Measurements from ENCODE around the gene FBXL20.
"Not testable (repeated sequence)": the region's sequence is repeated elsewhere in the genome, so short reads cannot be mapped to it uniquely, and the experiment has no call there.

FBXL20 gene, protein sequence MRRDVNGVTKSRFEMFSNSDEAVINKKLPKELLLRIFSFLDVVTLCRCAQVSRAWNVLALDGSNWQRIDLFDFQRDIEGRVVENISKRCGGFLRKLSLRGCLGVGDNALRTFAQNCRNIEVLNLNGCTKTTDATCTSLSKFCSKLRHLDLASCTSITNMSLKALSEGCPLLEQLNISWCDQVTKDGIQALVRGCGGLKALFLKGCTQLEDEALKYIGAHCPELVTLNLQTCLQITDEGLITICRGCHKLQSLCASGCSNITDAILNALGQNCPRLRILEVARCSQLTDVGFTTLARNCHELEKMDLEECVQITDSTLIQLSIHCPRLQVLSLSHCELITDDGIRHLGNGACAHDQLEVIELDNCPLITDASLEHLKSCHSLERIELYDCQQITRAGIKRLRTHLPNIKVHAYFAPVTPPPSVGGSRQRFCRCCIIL

DNA sequence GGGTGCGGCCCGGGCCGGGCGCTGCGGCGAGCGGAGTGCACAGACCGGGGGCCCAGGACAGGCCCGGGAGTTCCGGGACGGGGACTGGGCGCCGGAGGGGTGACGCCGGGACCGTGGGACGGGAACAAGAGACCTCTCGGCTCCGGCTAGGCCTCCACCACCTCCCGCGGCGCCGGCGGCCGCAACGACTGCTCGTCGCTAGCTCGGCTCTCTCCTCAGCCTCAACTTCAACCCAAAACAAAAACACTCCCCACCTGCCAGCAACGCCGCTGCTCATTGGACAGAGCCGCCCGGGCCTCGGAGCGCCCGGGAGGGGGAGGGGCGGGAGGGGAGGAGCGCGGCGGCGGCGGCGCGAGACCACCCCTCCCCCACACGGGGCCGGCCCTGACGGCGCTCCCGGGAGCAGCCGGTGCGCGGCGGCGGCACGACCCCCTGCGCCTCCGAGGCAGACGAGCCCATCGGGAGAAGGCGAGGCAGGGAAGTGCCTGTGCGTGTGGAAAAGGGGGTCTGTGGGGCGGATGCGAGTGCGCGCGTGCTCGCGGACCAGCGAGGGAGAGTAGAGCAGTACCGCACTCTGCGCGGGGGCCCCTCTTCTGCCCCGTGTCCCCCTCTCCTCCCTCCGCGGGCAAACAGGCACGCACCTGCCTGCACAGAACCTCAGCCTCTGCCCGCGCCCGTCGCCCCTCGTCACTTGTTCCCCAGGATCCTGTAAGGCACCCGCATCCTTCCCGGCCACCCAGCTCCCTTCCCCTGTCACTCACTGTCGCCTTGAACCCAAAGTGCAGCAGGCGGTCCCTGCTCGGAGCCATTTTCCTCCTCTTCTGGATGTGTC is at the start of gene FBXL20:
Gene FBXL20, minus strand, starts transcription at position 215 of the 832 bp plus-strand sequence. CDS start 224 bp downstream, outside the sequence.
- DNase-seq = peak; percentile 72

DNA sequence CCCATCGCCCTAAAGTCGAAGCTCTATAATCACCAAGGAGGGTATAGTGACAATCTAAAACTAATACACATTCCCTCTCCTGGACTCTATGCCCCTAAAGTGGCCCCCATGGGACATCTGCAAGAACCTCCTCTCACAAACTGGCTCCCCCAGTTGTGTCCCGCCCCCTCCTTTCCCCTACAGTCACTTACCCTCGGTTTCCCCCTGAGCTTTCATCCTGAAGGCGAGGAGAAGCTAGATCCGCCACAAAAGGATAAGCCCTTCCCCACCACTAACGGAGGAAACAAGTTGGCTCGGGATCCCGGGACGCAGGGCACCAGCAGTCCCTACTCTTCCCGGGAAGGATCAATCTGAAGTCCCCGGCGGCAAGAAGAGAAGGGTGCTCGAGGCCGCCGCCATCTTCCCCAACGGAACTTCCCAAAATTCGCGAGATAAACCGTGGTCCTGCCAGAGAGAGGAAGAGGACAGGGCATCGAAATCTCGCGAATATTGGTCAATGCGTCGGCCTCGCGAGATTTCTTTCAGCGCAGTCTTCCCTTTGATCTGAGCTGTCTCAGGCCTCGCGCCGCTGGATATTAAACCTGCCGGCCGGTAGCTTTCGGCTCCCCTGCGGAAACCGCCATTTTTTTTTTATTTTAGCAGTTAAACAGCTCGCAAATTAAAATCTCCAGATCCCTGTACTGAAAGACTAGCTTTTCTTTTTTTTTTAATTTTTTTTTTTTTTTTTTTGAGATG is 49.6 kb upstream of the FBXL20 start, which contains the start of gene MED1:
Gene MED1, minus strand, starts transcription at position 417 of the 735 bp plus-strand sequence. Its CDS starts 201 bp downstream, at position 216.
- DNase-seq = peak; percentile 14

DNA sequence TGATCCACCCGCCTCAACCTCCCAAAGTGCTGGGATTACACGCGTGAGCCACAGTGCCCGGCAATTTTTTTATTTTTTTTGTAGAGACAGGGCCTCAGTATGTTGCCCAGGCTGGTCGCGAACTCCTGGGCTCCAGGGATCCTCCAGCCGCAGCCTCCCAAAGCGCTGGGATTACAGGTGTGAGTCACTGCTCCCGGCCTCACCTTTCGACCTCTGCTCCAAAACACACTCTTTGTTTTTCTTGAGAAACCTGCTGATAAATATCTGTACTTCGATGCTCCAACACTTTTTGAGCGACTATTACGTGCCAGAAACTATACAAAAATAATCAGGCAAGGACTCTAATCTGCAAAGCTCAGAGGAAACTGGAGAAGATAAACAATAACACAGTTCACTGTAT is 48.6 kb upstream of the FBXL20 start:
- no peak for DNase-seq

DNA sequence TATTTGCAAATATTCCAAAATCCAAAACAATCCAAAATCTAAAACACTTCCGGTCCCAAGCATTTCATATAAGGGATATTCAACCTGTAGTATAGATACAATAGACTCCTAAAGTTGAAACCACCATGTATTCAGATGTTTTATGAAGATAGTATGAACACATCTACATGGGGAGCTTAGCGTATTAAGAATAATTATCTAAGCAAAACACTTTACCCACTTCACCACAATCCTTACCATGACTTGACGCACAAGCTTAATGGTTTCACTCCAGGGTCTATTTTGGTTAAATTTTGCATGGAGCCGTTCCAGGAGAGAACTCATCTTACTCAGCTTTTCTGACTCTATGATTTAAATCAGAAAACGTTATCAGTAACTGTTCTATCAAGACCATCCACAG is 46.1 kb upstream of the FBXL20 start:
- DNase-seq = no peak

DNA sequence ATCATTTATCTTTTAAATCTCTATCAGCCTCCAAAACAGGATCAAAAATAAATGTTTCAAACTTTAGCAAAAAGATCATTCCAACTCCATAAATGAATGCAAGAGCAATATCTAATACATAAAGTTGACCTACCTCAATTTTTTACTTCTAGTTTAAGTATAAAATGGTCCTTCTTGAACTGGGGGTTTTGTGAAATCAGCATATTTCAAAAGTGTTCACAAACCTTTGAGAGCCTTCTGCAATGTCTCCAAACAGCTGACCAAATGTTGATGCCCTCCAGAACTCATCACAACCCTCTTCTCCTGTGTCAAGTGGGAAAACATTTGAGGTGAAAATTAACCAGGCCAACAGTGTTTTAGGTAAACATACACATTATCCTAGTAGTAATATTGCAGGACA is 41.9 kb upstream of the FBXL20 start:
- DNase-seq = no peak

DNA sequence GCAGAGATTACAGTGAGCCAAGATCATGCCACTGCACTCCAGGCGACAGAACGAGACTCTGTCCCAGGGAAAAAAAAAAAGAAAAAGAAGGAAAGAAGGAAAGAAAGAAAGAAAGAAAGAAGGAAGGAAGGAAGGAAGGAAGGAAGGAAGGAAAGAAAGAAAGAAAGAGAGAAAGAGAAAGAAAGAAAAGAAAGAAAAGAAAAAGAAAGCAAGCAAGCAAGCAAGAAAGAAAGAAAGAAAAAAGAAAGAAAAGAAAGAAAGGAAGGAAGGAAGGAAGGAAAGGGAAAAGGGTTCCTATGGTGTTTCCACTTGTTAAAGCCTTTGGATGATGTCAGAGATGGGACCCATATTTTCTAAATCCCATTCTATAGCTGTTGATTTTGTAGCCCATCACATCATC is 38.4 kb upstream of the FBXL20 start:
- DNase-seq = not testable (repeated sequence)

DNA sequence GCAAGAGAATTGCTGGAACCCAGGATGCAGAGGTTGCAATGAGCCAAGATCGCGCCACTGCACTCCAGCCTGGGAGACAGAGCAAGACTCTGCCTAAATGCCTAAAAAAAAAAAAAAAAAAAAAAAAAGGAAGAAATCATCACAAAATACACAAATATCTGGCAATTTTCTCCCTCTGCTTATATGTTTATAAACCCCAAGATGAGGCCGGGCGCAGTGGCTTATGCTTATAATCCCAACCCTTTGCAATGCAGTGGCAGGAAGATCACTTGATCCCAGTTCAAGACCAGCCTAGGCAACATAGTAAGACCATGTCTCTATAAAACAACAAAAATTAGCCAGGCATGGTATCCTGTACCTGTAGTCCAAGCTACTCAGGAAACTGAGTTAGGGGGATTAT is 28.2 kb upstream of the FBXL20 start:
- DNase-seq = no peak

DNA sequence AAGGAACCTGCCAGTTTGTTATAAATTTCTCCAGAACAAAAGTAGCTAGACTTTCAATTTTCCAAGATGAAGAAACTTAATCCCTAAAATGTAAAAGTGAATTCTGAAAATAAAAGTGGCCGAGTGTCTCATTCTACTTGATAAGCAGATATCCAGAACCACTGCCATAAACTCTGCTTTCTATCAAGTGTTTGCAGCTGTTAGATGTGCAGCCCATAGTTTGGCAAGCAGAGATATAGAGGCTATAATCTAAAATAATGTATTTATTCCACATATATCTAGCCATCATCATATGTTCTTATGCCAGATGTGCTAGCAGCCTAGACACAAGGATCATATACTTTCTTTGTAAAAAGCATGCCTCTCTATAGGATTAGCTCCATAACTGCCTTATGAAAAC is 14.7 kb upstream of the FBXL20 start:
- no peak for DNase-seq

DNA sequence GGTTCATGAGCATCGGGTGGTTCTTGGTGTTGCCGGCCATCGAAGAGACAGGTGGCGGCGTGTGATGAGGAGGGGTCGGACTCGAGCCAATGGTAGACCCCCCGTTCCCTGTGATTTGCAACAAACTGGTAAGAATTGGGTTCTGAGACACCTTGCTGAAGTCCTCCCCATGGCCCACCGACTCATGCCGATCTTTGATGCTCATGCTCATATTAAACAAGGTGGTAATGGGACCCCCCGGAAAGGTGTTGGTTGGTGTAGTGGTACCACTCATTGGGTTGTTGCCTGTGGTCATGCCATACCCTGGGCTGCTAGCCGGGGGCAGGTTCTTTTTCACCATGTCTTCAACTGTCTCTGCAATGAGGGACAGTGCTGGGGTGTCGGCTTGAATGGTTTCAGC is 8.9 kb upstream of the FBXL20 start:
- DNase-seq = no peak

DNA sequence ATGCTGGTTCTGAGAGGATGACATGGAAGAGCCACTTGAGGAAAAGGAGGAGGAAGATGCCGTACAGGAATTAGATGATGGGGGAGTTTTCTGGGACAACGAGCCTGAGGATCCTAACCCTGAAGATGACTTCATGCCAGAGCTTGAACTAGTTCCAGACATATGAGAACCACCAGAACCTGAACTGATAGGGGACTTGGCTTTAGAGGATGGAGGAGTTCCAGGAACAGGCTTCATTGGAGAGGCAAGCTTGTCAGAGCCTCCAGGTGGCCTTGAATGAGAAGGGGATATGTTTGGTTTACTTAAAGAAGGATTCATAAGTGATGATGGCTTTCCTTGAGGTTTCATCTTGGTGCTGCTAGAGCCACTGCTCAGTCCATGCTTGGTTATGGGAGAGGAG is 6.9 kb upstream of the FBXL20 start:
- no peak for DNase-seq

DNA sequence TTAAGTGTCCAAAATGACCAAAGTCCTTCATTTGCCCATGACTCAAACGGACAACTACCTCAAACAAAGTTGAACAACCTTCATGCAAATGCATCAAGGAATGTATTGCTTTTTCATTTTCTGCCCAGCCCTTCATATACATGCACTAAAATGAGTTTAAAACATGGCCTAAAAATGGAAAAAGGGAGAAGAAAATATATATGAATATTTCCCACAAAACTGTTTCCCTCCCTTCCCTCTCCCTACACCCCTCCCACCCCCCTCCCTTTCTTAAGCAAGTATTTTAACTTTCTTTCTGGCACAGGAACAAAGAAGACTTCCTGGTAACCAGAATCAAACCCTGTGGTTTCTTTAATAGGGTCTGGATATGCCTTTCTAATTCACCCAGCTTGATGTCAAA is 5.5 kb upstream of the FBXL20 start:
- DNase-seq = no peak

DNA sequence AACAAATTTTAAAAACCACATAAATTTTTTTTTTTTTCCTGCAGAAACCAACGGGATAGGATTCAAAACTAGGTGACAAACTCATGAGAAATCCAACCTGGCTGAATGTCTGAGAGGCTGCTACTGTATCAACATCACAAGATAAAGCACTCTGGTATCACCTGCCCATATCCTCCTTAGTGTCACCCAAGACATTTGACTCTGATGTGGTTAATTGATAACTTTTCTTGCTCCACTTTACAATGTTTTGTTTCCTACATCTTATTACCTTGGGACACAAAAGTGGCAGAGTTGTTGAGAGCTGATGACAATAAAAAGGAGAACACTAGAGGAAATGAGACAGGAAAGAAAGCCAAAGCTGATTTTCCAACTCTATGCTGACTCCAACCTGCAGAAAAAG is 4.0 kb upstream of the FBXL20 start:
- DNase-seq = no peak

DNA sequence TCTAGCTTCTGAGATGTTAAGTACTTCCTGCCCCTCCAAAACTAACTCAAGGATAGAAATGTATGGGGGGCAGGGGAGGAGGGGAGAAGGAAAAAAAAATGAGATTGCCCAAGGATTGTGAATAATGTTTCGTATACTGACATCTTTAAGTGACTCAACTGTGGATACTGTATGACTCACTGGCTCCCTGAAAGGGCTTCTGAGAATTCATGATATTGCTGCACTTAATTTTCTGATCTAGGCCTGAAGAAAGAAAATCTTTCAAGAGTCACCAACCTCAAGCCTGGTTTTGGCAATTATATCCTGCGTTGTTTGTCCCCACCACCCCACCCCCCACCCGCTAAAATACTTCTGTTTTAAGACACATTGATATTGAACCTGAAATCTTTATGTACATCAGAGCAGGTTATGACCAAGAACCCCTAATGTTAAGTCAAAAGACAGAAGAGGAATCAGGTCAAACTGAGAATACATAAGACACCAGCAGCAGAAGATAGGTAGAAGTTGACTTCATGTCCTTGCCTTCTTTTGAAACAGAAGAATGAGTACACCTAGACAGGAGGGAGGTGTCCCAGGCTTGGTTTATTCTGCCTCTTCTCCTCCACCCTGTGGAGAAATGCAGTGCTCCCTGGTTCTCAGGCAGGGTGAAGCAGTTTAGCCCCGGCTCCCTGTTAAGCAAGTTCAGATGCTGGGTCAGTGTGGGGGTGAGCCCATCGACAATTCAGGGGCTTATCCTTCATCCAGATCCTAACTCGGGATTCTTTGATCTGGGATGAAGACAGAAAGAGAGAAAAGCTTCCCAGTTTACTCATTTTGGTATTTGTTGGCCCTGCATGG is 3.3 kb upstream of the FBXL20 start:
- no peak for DNase-seq

DNA sequence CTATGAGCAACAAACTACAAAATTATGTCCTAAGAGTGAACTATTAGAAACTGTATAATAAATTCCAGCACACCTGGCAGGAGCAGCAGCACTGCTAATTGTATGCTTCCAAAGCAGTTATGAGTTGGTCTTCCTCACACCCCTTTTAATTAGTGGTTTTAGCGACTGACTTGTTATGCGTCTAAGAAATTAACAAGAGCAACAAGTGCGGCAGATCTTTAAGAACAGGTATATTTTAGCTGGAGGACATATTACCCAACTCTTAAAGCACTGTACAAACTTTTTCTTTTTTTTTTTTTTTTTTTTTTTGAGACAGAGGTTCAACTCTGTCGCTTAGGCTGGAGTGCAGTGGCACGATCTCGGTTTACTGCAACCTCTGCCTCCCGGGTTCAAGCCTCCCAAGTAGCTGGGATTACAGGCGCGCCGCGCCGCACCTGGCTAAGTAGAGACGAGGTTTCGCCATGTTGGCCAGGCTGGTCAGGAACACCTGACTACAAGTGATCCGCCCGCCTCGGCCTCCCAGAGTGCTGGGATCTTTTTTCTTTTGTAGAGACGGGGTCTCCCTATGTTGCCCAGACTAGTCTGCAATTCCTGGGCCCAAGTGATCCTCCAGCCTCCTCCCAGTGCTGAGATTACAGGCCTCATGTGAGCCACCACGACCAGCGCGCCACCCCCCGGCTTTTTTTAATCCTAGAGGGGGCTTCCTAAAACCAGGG is 1.6 kb upstream of the FBXL20 start:
- no peak for DNase-seq

DNA sequence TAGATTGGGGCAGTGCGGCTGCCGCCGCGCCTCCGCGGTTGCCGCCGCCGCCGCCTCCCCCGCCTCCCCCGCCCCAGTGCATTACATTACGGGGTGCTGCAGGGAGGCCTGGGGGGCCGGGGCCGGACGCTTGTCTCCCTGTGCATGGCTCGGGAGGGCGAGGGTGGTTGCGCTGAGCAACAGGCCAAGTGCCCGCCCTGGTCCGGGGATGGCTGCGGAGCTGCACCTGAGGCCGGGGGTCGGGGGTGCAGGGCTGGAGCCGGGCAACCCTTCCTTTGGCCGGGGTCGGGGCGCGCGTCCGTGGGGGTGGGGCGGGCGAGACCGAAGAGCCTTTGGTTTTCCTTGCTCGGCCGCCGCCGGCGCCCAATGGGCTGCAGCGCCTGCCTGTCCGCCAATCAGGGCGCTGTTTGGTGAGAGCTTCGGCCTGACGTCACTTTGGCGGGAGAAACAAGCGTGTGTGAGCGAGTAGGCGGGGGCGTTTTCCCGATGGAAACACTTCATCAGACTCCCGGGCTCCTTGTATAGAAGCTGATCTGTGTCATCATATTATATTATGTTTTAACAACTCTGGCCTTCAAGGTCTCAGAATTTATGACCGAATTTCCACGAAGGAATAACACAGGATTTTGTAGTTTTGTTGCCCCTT is 941 bp upstream of the FBXL20 start:
- no peak for DNase-seq

DNA sequence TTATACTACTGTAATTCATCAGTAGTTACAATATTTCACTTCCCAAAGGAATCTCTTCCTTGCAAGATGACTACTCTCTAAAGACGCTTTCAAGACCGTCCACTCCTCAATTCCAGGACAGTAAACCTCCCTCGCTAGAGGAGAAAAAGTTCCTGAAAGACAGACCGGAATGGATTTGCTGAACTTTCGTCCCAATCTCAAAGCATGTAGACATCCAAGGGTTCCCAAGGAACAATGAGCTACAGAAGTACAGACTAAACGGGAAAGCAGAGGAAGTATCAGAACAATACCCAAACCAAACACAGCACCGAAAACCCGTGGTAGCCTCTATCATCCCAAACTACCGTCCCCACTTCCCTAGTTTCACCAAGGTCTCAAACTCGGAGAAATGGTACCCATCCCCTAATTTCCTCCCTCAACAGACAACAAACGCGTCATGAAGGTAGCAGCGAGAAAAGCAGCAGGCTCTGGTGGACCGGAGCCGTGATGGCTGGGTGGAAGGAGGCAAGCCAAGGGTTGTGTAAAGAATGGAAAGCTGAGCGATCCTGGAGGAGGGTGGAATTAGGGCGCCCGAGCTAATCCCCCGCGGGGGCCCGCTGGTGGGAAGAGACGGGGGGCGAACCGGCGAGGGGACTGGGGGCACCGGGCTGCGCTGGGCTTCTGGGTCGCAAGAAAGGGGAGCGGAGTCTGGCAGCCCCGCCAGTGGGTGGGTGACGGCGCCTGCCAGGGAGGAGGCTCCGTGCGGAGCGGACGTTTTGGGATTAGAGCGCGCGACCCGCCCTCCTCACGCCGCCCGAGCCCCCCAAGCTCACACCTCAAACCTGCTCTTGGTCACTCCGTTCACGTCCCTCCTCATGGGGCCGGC is 647 bp downstream of the FBXL20 start:
- DNase-seq = no peak

DNA sequence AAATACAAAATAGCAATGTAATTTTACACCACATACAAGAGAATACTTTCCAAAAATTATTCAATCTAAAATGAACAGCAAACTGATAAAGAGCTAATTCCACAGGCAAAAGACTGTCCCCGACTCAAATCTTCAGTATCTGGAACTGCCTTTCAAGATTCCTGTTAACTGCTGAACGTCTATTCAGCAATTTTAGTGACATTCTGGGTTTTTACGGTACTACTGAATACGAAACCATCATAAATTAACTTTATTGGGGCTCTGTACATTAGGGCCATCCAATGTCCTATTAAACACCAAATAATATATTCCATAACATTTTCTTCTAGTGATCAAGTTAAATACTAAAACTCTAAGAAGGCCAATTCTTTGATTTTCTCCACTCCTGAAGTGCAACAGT is 1.6 kb downstream of the FBXL20 start:
- DNase-seq = no peak

DNA sequence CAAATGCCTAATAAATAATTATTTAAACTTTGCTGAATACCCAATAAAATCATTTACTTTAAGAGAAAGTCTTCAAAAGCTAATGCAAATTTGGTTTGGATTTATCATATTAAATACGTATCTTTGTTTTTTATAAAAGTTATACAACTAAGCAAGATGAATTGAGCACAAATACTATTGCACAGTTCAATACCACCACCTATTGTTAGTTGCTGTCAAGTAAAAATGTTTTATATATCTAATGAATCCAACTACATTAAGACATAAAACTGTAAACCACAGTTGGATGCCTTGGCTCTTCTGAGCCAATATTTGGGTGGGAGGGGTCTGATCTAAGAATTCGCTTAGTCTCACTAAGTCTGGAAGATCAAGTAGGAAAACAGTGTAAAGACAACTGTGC is 7.7 kb downstream of the FBXL20 start:
- DNase-seq = no peak

DNA sequence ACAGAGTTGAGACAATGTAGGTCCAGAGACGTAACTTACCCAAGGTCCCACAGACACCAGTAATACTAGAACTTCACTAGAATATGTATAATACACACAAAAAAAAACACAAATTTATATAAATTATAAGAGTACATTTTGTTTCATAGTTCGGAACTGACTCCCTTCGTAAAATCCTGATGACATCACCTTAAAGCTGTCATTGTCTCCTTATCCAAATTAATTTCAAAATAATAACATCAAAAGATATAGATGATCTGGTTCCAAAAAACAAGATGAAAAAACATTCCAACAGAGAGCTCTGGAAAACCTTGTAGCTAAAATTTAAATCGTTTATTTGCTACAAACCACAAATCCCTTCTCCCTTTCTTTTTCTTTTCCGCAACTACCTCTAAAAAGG is 10.0 kb downstream of the FBXL20 start:
- no peak for DNase-seq

DNA sequence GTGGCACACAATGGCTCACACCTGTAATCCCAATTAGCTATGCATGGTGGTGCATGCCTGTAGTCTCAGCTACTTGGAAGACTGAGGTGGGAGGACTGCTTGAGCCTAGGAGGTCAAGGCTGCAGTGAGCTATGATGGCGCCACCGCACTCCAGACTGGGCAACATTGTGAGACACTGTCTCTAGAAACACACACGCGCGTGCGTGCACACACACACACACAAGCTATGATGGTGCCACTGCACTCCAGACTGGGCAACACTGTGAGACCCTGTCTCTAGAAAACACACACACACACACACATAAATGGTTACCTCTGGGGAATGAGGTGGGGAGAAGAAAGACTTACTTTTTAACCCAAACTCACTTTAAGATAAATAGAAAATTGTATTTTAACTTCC is 16.4 kb downstream of the FBXL20 start:
- no peak for DNase-seq

Measured in cortex of kidney (tissue), 1 donor.